OCI-LY1 (cell line): Measurements from ENCODE around the gene P4HA1.

Experiments
- CTCF ChIP-seq: fragments of 200-600 bp; sonication (generic), shearing (Covaris generic); IDR thresholded peaks from 2 replicates; pipeline ENCODE4 v1.5.1; 2017; ENCODE audit warnings: mild to moderate bottlenecking, antibody characterized with exemption, low read length, moderate library complexity, mixed read lengths
- EZH2 ChIP-seq: fragments of 200-600 bp; sonication (generic), shearing (Covaris generic); IDR thresholded peaks from 2 replicates; pipeline ENCODE4 v1.8.0; 2017; ENCODE audit warnings: borderline replicate concordance, mixed run types, mild to moderate bottlenecking, antibody characterized with exemption, low read length, moderate library complexity, mixed read lengths

GRCh38 chr10:73139251-73139650 lies 42.6 kb upstream of the P4HA1 start:
- TF ChIP-seq CTCF (no peak), EZH2 (no peak)
